SK-N-MC (cell line): ENCODE results near the gene KRT2.
"Not testable (repeated sequence)": the region's sequence is repeated elsewhere in the genome, so short reads cannot be mapped to it uniquely, and the experiment has no call there.

Source experiments
- EZH2 ChIP-seq: fragments of 200-600 bp; sonication (generic); IDR thresholded peaks from one replicate; pipeline ENCODE4 v1.6.1; 2017; ENCODE audit warnings: antibody characterized with exemption
- FOXP2 ChIP-seq: optimal IDR thresholded peaks from 2 replicates; pipeline ENCODE3; 2011; ENCODE audit warnings: mild to moderate bottlenecking, moderate library complexity; ENCODE audit not compliant: insufficient read depth; ENCODE audit errors: extremely low read length, control extremely low read depth
- POLR2AphosphoS5 ChIP-seq: IDR thresholded peaks from 2 replicates; pipeline ENCODE4 v1.6.1; 2012; ENCODE audit warnings: mild to moderate bottlenecking, low read depth, low read length, borderline replicate concordance

- not testable (repeated sequence) for TF ChIP-seq POLR2AphosphoS5, EZH2, FOXP2
Measured at GRCh38 chr12:52669941-52670340, 17.9 kb upstream of the KRT2 start.
